Kidney epithelial cell (primary cell): Measurements from ENCODE around the gene TBL2. TPM values are rescaled to one million over a fixed set of nuclear protein-coding genes. Genes with fewer than 3 reads are reported as not detected.
"Not testable (repeated sequence)": the region's sequence is repeated elsewhere in the genome, so short reads cannot be mapped to it uniquely, and the experiment has no call there.

Experiments
- DNase-seq: peaks from one replicate; pipeline ENCODE4 v3.0.0-alpha.2; 2010; ENCODE audit warnings: low read depth
- H3K27me3 ChIP-seq: 2 replicates; pipeline ENCODE4 v1.6.0; 2011; ENCODE audit warnings: low read length; ENCODE audit not compliant: control insufficient read depth, insufficient read depth
- H3K36me3 ChIP-seq: 2 replicates; pipeline ENCODE4 v1.5.1; 2011; ENCODE audit warnings: low read length; ENCODE audit not compliant: control insufficient read depth, insufficient read depth
- H3K4me3 ChIP-seq: 2 replicates; pipeline ENCODE4 v1.5.1; 2011; ENCODE audit warnings: low read depth, mild to moderate bottlenecking, control low read depth, low read length
- CTCF ChIP-seq: IDR thresholded peaks from 2 replicates; pipeline ENCODE4 v1.5.1; 2011; ENCODE audit warnings: mild to moderate bottlenecking, moderate library complexity, low read length, control low read depth, inconsistent platforms; ENCODE audit not compliant: insufficient read depth, poor library complexity, severe bottlenecking
- total RNA-seq: library from RNA; depleted of rRNA; stranded (reverse); fragments of >200 nt; gene quantifications from 2 replicates; pipeline ENCODE4 v1.2.3, GENCODE V29; 2015

The TBL2 gene
- total RNA-seq, 1 donor from 2014 or later: 65.4 TPM

- TF ChIP-seq CTCF: no peak
- H3K4me3 ChIP-seq: no peak overlapping the region
- no peaks in the 10 kb centered on the region for H3K27me3 ChIP-seq
- no peak for DNase-seq
- H3K36me3 ChIP-seq: peaks cover 3% of the 10 kb centered on the region
Measured at GRCh38 chr7:73539709-73540108, 38.7 kb downstream of the TBL2 start.

- not testable (repeated sequence) for H3K4me3 ChIP-seq, DNase-seq, H3K36me3 ChIP-seq, H3K27me3 ChIP-seq
Measured at GRCh38 chr7:73538510-73538909, 39.9 kb downstream of the TBL2 start.

- Histone ChIP-seq H3K27me3 (no peaks in the 10 kb centered on the region), H3K36me3 (peaks cover 3% of the 10 kb centered on the region)
- no peak for TF ChIP-seq CTCF
Measured at GRCh38 chr7:73537051-73537450, 41.3 kb downstream of the TBL2 start.

GRCh38 chr7:73536479-73536878 lies 41.9 kb downstream of the TBL2 start:
- peaks cover 3% of the 10 kb centered on the region for H3K36me3 ChIP-seq

More at GRCh38 chr7:73537051-73537450, 41.3 kb downstream of the TBL2 start:
- H3K4me3 ChIP-seq: no peak overlapping the region
- DNase-seq: no peak

GRCh38 chr7:73535918-73536317 lies 42.5 kb downstream of the TBL2 start:
- H3K36me3 ChIP-seq, DNase-seq, H3K27me3 ChIP-seq, H3K4me3 ChIP-seq: not testable (repeated sequence)

More at GRCh38 chr7:73536479-73536878, 41.9 kb downstream of the TBL2 start:
- DNase-seq: no peak
- Histone ChIP-seq H3K4me3 (no peak overlapping the region), H3K27me3 (no peaks in the 10 kb centered on the region)
- TF ChIP-seq CTCF: no peak

- no peaks in the 10 kb centered on the region for H3K36me3 ChIP-seq
- no peak for DNase-seq
- TF ChIP-seq CTCF: no peak
- no peaks in the 10 kb centered on the region for H3K27me3 ChIP-seq
- H3K4me3 ChIP-seq: no peak overlapping the region
Measured at GRCh38 chr7:73533742-73534141, 44.6 kb downstream of the TBL2 start.

GRCh38 chr7:73532224-73532623 lies 46.2 kb downstream of the TBL2 start:
- Histone ChIP-seq H3K27me3 (no peaks in the 10 kb centered on the region), H3K36me3 (no peaks in the 10 kb centered on the region), H3K4me3 (no peak overlapping the region)
- TF ChIP-seq CTCF: no peak
- no peak for DNase-seq
